Progenitor cell of endocrine pancreas (in vitro differentiated cells): Measurements from ENCODE around the gene UBASH3A. TPM values are rescaled to one million over a fixed set of nuclear protein-coding genes. Genes with fewer than 3 reads are reported as not detected.

ENCODE experiments used
- DNase-seq: peaks from one replicate; pipeline ENCODE4 v3.0.0; 2021; ENCODE audit warnings: low spot score; ENCODE audit not compliant: unreplicated experiment
- H3K27ac Mint-ChIP-seq: 2 replicates; pipeline ENCODE4 v1.8.0; 2021; ENCODE audit warnings: mild to moderate bottlenecking, moderate library complexity, mixed read lengths
- H3K27me3 Mint-ChIP-seq: 2 replicates; pipeline ENCODE4 v1.8.0; 2021; ENCODE audit warnings: mixed read lengths
- H3K36me3 Mint-ChIP-seq: 2 replicates; pipeline ENCODE4 v1.8.0; 2022; ENCODE audit warnings: mixed read lengths; ENCODE audit not compliant: insufficient read depth
- H3K4me1 Mint-ChIP-seq: 2 replicates; pipeline ENCODE4 v1.8.0; 2021; ENCODE audit warnings: low read depth, mixed read lengths
- H3K4me3 Mint-ChIP-seq: 2 replicates; pipeline ENCODE4 v1.8.0; 2021; ENCODE audit warnings: low read depth, mild to moderate bottlenecking, moderate library complexity, mixed read lengths
- H3K9me3 Mint-ChIP-seq: 2 replicates; pipeline ENCODE4 v1.8.0; 2021; ENCODE audit warnings: low read depth, mixed read lengths
- total RNA-seq: library from RNA; stranded (reverse); gene quantifications from 2 replicates; pipeline ENCODE4 v1.2.1, GENCODE V29; 2021
- TF ChIP-seq, protein P1 (sequence below): fragments of 200-600 bp; sonication (generic); IDR thresholded peaks from one replicate; pipeline ENCODE4 v1.5.0; 2021; ENCODE audit warnings: antibody characterized with exemption, mild to moderate bottlenecking; ENCODE audit not compliant: unreplicated experiment

Gene UBASH3A
- total RNA-seq, 1 donor from 2014 or later: not detected

DNA sequence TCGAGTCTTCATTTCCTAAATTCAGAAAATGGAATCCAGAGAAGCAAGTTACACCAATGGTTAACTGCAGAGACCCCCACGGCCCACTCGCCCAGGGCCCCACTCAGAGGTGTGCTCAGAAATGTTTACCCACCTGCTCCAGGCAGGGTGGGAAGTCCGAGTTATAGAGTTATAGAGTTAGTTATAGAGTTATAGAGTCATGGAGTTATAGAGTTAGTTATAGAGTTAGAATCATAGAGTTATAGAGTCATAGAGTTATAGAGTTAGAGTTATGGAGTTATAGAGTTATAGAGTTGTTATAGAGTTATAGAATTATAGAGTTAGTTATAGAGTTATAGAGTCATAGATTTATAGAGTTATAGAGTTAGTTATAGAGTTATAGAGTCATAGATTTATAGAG is 31.7 kb downstream of the UBASH3A start:
- TF ChIP-seq, protein P1, sequence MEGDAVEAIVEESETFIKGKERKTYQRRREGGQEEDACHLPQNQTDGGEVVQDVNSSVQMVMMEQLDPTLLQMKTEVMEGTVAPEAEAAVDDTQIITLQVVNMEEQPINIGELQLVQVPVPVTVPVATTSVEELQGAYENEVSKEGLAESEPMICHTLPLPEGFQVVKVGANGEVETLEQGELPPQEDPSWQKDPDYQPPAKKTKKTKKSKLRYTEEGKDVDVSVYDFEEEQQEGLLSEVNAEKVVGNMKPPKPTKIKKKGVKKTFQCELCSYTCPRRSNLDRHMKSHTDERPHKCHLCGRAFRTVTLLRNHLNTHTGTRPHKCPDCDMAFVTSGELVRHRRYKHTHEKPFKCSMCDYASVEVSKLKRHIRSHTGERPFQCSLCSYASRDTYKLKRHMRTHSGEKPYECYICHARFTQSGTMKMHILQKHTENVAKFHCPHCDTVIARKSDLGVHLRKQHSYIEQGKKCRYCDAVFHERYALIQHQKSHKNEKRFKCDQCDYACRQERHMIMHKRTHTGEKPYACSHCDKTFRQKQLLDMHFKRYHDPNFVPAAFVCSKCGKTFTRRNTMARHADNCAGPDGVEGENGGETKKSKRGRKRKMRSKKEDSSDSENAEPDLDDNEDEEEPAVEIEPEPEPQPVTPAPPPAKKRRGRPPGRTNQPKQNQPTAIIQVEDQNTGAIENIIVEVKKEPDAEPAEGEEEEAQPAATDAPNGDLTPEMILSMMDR: no peak
- H3K27ac Mint-ChIP-seq: no peak overlapping the region
- H3K4me3 Mint-ChIP-seq: no peak overlapping the region
- no peaks in the 10 kb centered on the region for H3K36me3 Mint-ChIP-seq
- peaks cover 40% of the 10 kb centered on the region for H3K27me3 Mint-ChIP-seq
- peaks cover 6% of the 10 kb centered on the region for H3K9me3 Mint-ChIP-seq
- H3K4me1 Mint-ChIP-seq: no peaks in the 10 kb centered on the region
- DNase-seq: no peak

DNA sequence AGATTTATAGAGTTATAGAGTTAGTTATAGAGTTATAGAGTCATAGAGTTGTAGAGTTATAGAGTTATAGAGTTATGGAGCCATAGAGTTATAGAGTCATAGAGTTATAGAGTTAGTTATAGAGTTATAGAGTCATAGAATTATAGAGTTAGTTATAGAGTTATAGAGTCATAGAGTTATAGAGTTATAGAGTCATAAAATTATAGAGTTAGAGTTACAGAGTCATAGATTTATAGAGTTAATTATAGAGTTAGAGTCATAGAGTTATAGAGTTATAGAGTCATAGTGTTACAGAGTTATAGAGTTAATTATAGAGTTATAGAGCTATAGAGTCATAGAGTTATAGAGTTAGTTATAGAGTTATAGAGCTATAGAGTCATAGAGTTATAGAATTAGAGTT is 32.1 kb downstream of the UBASH3A start:
- no peaks in the 10 kb centered on the region for H3K36me3 Mint-ChIP-seq
- TF ChIP-seq, protein P1: no peak
- DNase-seq: no peak
- H3K27ac Mint-ChIP-seq: no peak overlapping the region
- H3K27me3 Mint-ChIP-seq: peaks cover 40% of the 10 kb centered on the region
- H3K9me3 Mint-ChIP-seq: peaks cover 6% of the 10 kb centered on the region
- H3K4me3 Mint-ChIP-seq: no peak overlapping the region
- H3K4me1 Mint-ChIP-seq: no peaks in the 10 kb centered on the region

DNA sequence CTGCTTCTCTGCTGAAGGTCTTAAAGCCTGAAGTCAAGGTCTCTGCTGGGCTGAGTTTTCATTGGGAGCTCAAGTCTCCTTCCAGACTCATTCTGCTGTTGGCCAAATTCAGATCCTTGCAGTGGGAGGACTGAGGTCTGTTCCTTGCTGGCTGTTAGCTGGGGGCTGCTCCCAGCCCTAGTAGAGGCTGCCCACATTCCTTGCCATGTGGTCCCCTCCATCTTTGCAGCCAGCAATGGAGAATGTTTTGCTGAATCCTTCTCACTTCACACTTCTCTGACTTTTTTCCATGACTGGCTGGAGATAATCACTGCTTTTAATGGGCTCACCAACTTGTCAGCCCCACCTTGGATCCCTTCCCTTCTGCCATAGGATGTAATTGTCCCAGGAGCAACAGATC is 33.2 kb downstream of the UBASH3A start:
- DNase-seq: no peak
- TF ChIP-seq, protein P1: no peak
- no peaks in the 10 kb centered on the region for H3K36me3 Mint-ChIP-seq
- H3K4me3 Mint-ChIP-seq: no peak overlapping the region
- peaks cover 6% of the 10 kb centered on the region for H3K9me3 Mint-ChIP-seq
- H3K4me1 Mint-ChIP-seq: no peaks in the 10 kb centered on the region
- H3K27me3 Mint-ChIP-seq: peaks cover 37% of the 10 kb centered on the region
- H3K27ac Mint-ChIP-seq: no peak overlapping the region

DNA sequence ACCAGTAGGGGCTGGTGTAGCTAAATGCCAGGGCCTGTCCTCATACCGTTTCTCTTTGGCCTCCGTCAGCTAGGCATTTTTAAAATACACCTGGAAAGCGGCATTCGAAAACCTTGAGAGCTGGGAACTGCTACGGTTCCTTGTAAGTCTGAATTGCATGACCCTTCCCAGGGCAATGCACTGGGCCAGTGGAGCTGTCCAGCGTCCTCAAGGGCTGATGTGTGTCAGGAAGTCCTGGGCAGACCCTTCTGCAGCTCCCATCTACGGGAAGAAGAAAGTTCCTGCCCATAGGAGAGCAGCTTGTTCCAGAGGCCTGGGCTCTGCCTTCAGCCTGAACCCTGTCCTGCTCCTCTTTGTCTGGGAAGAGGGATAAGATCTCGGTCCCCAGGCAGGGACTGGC is 34.1 kb downstream of the UBASH3A start:
- Mint-ChIP-seq H3K9me3 (no peaks in the 10 kb centered on the region), H3K4me3 (no peak overlapping the region), H3K36me3 (no peaks in the 10 kb centered on the region), H3K27me3 (peaks cover 37% of the 10 kb centered on the region), H3K4me1 (no peaks in the 10 kb centered on the region), H3K27ac (no peak overlapping the region)
- DNase-seq: peak; percentile 49
- TF ChIP-seq, protein P1: no peak

DNA sequence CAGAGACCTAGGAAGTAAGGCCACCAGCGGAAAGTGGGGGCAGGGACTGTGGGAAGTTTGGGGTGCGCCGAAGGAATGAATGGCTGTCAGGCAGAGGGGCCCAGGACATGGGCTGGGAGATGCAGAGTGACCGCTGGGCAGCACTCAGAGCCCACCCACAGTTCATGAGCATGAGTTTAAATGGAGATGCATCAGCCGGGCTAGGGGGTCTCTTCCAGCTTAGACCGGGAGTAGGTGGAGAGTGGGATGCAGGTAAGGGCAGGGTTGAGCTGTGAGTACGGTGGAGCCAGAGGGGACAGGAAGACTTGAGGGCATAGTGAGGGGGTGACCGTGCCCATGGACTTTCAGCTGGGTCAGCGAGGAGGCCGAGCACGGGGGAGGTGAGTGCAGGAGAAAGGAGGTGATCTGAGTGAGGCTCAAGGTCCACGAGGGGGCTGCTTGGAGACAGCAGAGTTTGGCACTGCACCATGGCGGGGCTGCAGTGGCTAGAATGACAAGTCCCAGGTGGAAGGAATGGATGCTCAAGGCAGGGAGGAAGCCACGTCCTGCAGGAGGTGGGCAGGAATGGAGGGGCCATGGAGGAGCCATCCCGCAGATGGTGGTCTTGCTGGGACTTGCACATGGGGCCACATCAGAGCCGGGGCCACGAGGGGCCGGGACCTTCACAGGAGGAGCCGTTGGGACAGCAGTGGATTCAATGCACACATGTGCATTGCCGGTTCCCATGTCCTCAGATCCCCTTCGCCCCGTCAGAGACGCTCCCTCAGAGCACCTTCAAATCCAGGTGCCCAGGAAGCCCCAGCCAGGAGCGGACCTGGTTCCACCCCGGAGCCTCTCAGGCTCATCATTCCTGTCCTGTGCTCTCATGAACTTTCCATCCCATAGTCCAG is 34.9 kb downstream of the UBASH3A start:
- no peak for DNase-seq
- no peaks in the 10 kb centered on the region for H3K9me3 Mint-ChIP-seq
- no peaks in the 10 kb centered on the region for H3K4me1 Mint-ChIP-seq
- H3K4me3 Mint-ChIP-seq: no peak overlapping the region
- TF ChIP-seq, protein P1: no peak
- H3K36me3 Mint-ChIP-seq: no peaks in the 10 kb centered on the region
- H3K27me3 Mint-ChIP-seq: peaks cover 35% of the 10 kb centered on the region
- no peak overlapping the region for H3K27ac Mint-ChIP-seq
